22Rv1 (cell line): ENCODE results near the gene CSF1R.

Experiments
- ZFX ChIP-seq: fragments of 450-650 bp; IDR thresholded peaks from 2 replicates; pipeline ENCODE4 v1.6.1; 2017; ENCODE audit warnings: antibody characterized with exemption, borderline replicate concordance
- TF ChIP-seq, protein P1 (sequence below): fragments of 450-650 bp; IDR thresholded peaks from 2 replicates; pipeline ENCODE4 v1.5.1; 2017; ENCODE audit warnings: mild to moderate bottlenecking

DNA sequence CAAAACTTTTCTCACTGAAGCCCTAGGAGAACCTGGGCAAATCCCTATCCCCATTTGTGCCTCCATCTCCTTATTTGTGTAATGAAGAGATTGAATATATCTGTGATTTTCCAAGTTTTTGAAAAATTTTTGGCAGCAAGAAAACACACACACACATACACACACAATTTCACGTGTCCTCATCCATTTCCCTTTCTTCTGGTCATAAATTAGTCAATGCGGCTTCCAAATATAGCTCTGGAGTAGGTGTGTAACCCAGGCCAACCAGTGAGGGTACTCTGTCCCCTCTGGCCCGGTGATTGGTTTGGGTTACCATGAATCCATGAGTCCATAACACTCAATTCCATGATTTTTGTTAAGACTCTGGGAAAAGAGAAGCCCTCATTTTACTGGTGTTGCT, 12.7 kb downstream of the CSF1R start:
- TF ChIP-seq, protein P1, sequence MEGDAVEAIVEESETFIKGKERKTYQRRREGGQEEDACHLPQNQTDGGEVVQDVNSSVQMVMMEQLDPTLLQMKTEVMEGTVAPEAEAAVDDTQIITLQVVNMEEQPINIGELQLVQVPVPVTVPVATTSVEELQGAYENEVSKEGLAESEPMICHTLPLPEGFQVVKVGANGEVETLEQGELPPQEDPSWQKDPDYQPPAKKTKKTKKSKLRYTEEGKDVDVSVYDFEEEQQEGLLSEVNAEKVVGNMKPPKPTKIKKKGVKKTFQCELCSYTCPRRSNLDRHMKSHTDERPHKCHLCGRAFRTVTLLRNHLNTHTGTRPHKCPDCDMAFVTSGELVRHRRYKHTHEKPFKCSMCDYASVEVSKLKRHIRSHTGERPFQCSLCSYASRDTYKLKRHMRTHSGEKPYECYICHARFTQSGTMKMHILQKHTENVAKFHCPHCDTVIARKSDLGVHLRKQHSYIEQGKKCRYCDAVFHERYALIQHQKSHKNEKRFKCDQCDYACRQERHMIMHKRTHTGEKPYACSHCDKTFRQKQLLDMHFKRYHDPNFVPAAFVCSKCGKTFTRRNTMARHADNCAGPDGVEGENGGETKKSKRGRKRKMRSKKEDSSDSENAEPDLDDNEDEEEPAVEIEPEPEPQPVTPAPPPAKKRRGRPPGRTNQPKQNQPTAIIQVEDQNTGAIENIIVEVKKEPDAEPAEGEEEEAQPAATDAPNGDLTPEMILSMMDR: no peak
- TF ChIP-seq ZFX: no peak
